Measurements from ENCODE around the gene NDC1. TPM values are rescaled to one million over a fixed set of nuclear protein-coding genes. Genes with fewer than 3 reads are reported as not detected.

The NDC1 gene
- 32.0 and 46.1 TPM in 2 replicates for total RNA-seq

GRCh38 chr1:53837924-53838653 is at the start of gene NDC1:
TSS of gene NDC1 (minus strand) at chr1:53838296. CDS start at chr1:53838261, 35 bp downstream.

GRCh38 chr1:53739109-53739681 is 98.9 kb downstream of the NDC1 start, which contains the start of gene GLIS1:
TSS of gene GLIS1 (minus strand) at chr1:53739164. CDS start at chr1:53738064, 1,100 bp downstream.

Small RNAs within 50 kb of the gene (small RNA-seq; reads per million reads assigned to genes)
- gene AL049745.1 = not detected
- 0.14 reads per million for gene RF00418

Other genes starting within 250 kb of the NDC1 start
- gene GLIS1, start 99.1 kb downstream of the NDC1 start, total RNA-seq = 1.5 and 3.3 TPM in 2 replicates
- gene YIPF1, start 51.5 kb upstream of the NDC1 start, total RNA-seq = 16.0 and 17.6 TPM in 2 replicates
- gene DIO1, start 55.9 kb upstream of the NDC1 start, total RNA-seq = not detected in 2 replicates
- 25.4 and 27.9 TPM in 2 replicates for gene IFT25, start 107.4 kb upstream of the NDC1 start, total RNA-seq
- gene LRRC42, start 108.1 kb upstream of the NDC1 start, total RNA-seq = 29.3 and 30.9 TPM in 2 replicates
- gene LDLRAD1, start 179.9 kb upstream of the NDC1 start, total RNA-seq = not detected in 2 replicates
- 116 and 150 TPM in 2 replicates for gene TMEM59, start 214.9 kb upstream of the NDC1 start, total RNA-seq
- gene TCEANC2, start 215.3 kb upstream of the NDC1 start, total RNA-seq = 2.2 and 5.1 TPM in 2 replicates

All from subcutaneous preadipocyte (primary cell).